ENCODE measurements around the gene PCDHB12.
"Not testable (repeated sequence)": the region's sequence is repeated elsewhere in the genome, so short reads cannot be mapped to it uniquely, and the experiment has no call there.

PCDHB12 gene

GRCh38 chr5:141234109-141234667, 25.7 kb downstream of the PCDHB12 start:
- H3K4me2 ChIP-seq (ENCODE audit: low read depth, low read length, poor library complexity, severe bottlenecking) = no peak overlapping the region
- H4K20me1 ChIP-seq (ENCODE audit: insufficient read depth, low read length, poor library complexity, severe bottlenecking) = no peaks in the 10 kb centered on the region
- no peaks in the 10 kb centered on the region for H3K9me2 ChIP-seq (replicated peaks; ENCODE audit: low read depth, low read length)
- no peaks in the 10 kb centered on the region for H3K4me1 ChIP-seq (ENCODE audit: insufficient read depth, low read length, poor library complexity, severe bottlenecking)
- no peak overlapping the region for H3K4me3 ChIP-seq (ENCODE audit: low read length, poor library complexity, severe bottlenecking)
- H2AFZ ChIP-seq (ENCODE audit: low read length) = no peak overlapping the region
- H3K9me3 ChIP-seq (ENCODE audit: insufficient read depth, low read depth, low read length) = 0 out of 2 replicates have a peak, but pooled peaks cover 5% of the 10 kb centered on the region
- no peaks in the 10 kb centered on the region for H3K27me3 ChIP-seq (ENCODE audit: insufficient read depth, low read length, poor library complexity, severe bottlenecking)
- no peak for TF ChIP-seq EZH2phosphoT487 (IDR thresholded peaks at IDR 0.05; ENCODE audit: borderline replicate concordance)
- TF ChIP-seq, protein P1, sequence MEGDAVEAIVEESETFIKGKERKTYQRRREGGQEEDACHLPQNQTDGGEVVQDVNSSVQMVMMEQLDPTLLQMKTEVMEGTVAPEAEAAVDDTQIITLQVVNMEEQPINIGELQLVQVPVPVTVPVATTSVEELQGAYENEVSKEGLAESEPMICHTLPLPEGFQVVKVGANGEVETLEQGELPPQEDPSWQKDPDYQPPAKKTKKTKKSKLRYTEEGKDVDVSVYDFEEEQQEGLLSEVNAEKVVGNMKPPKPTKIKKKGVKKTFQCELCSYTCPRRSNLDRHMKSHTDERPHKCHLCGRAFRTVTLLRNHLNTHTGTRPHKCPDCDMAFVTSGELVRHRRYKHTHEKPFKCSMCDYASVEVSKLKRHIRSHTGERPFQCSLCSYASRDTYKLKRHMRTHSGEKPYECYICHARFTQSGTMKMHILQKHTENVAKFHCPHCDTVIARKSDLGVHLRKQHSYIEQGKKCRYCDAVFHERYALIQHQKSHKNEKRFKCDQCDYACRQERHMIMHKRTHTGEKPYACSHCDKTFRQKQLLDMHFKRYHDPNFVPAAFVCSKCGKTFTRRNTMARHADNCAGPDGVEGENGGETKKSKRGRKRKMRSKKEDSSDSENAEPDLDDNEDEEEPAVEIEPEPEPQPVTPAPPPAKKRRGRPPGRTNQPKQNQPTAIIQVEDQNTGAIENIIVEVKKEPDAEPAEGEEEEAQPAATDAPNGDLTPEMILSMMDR (conservative IDR thresholded peaks at IDR 0.05; ENCODE audit: low read length) = no peak
- H3F3A ChIP-seq (ENCODE audit: low read depth) = no peaks in the 10 kb centered on the region
- no peak overlapping the region for H3K9ac ChIP-seq (ENCODE audit: low read depth, low read length, poor library complexity, severe bottlenecking)
- no peaks in the 10 kb centered on the region for H3K36me3 ChIP-seq (ENCODE audit: insufficient read depth, low read length)
- H3K79me2 ChIP-seq (ENCODE audit: insufficient read depth, low read length) = no peaks in the 10 kb centered on the region

DNA sequence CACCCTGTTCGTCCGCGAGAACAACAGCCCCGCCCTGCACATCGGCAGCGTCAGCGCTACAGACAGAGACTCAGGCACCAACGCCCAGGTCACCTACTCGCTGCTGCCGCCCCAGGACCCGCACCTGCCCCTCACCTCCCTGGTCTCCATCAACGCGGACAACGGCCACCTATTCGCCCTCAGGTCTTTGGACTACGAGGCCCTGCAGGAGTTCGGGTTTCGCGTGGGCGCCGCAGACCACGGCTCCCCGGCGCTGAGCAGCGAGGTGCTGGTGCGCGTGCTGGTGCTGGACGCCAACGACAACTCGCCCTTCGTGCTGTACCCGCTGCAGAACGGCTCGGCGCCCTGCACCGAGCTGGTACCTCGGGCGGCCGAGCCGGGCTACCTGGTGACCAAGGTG, 27.4 kb downstream of the PCDHB12 start:
- H3K4me1 ChIP-seq (ENCODE audit: insufficient read depth, low read length, poor library complexity, severe bottlenecking); H3K9me2 ChIP-seq (replicated peaks; ENCODE audit: low read depth, low read length); H3K4me3 ChIP-seq (ENCODE audit: low read length, poor library complexity, severe bottlenecking); H3K4me2 ChIP-seq (ENCODE audit: low read depth, low read length, poor library complexity, severe bottlenecking); H3K9ac ChIP-seq (ENCODE audit: low read depth, low read length, poor library complexity, severe bottlenecking); H2AFZ ChIP-seq (ENCODE audit: low read length); H4K20me1 ChIP-seq (ENCODE audit: insufficient read depth, low read length, poor library complexity, severe bottlenecking); H3K27me3 ChIP-seq (ENCODE audit: insufficient read depth, low read length, poor library complexity, severe bottlenecking); H3K79me2 ChIP-seq (ENCODE audit: insufficient read depth, low read length); H3K9me3 ChIP-seq (ENCODE audit: insufficient read depth, low read depth, low read length); H3K36me3 ChIP-seq (ENCODE audit: insufficient read depth, low read length); H3F3A ChIP-seq (ENCODE audit: low read depth): not testable (repeated sequence)

GRCh38 chr5:141236516-141237313, 28.2 kb downstream of the PCDHB12 start:
- H2AFZ ChIP-seq (ENCODE audit: low read length) = no peak overlapping the region
- H3K4me3 ChIP-seq (ENCODE audit: low read length, poor library complexity, severe bottlenecking) = no peak overlapping the region
- no peaks in the 10 kb centered on the region for H3K9me2 ChIP-seq (replicated peaks; ENCODE audit: low read depth, low read length)
- H3F3A ChIP-seq (ENCODE audit: low read depth) = no peaks in the 10 kb centered on the region
- no peaks in the 10 kb centered on the region for H4K20me1 ChIP-seq (ENCODE audit: insufficient read depth, low read length, poor library complexity, severe bottlenecking)
- no peaks in the 10 kb centered on the region for H3K27me3 ChIP-seq (ENCODE audit: insufficient read depth, low read length, poor library complexity, severe bottlenecking)
- no peaks in the 10 kb centered on the region for H3K79me2 ChIP-seq (ENCODE audit: insufficient read depth, low read length)
- H3K4me2 ChIP-seq (ENCODE audit: low read depth, low read length, poor library complexity, severe bottlenecking) = no peak overlapping the region
- no peak overlapping the region for H3K9ac ChIP-seq (ENCODE audit: low read depth, low read length, poor library complexity, severe bottlenecking)
- no peaks in the 10 kb centered on the region for H3K4me1 ChIP-seq (ENCODE audit: insufficient read depth, low read length, poor library complexity, severe bottlenecking)
- H3K36me3 ChIP-seq (ENCODE audit: insufficient read depth, low read length) = no peaks in the 10 kb centered on the region
- H3K9me3 ChIP-seq (ENCODE audit: insufficient read depth, low read depth, low read length) = no peaks in the 10 kb centered on the region; the same call in 1 of the 2 replicates
- TF ChIP-seq EZH2phosphoT487 (IDR thresholded peaks at IDR 0.05; ENCODE audit: borderline replicate concordance) = no peak
- TF ChIP-seq, protein P1 (conservative IDR thresholded peaks at IDR 0.05; ENCODE audit: low read length) = no peak
